ENCODE measurements around the gene LAMP2.
"Not testable (repeated sequence)": the region's sequence is repeated elsewhere in the genome, so short reads cannot be mapped to it uniquely, and the experiment has no call there.

The LAMP2 gene

GRCh38 chrX:120468825-120469525, at the start of gene LAMP2:
Gene LAMP2, minus strand, starts transcription at chrX:120469296. Its CDS starts 127 bp downstream, at chrX:120469169.
- DNase-seq (ENCODE audit: low spot score): peak; percentile 81

- no peak for DNase-seq (ENCODE audit: low spot score)
These were observed 48.8 kb upstream of the LAMP2 start for GRCh38 chrX:120517936-120518335.

DNA sequence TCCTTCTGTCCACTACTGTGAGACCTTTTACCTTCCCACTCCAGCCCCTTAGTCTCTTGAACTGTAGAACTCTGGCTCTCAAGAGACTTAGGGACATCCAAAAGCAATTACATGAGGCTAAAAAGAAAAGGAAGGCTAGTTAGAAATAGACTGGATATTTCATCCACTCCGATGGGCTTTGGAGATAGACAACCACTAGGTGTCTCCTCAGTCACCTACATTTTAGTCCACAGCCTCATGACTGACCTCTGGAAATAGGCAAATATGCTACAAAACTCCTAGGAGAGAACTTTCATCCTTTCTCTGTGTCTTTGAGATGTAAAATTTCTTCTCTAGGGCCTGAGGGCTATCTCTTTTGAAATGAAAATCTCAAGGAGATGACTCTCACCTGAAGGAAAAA, 45.1 kb upstream of the LAMP2 start:
- peak; percentile 9 for DNase-seq (ENCODE audit: low spot score)

GRCh38 chrX:120512627-120513026, 43.5 kb upstream of the LAMP2 start:
- peak; percentile 46 for DNase-seq (ENCODE audit: low spot score)

GRCh38 chrX:120512222-120512621, 43.1 kb upstream of the LAMP2 start:
- no peak for DNase-seq (ENCODE audit: low spot score)

- DNase-seq (ENCODE audit: low spot score): no peak
These were observed 35.5 kb upstream of the LAMP2 start for GRCh38 chrX:120504569-120504968.

DNA sequence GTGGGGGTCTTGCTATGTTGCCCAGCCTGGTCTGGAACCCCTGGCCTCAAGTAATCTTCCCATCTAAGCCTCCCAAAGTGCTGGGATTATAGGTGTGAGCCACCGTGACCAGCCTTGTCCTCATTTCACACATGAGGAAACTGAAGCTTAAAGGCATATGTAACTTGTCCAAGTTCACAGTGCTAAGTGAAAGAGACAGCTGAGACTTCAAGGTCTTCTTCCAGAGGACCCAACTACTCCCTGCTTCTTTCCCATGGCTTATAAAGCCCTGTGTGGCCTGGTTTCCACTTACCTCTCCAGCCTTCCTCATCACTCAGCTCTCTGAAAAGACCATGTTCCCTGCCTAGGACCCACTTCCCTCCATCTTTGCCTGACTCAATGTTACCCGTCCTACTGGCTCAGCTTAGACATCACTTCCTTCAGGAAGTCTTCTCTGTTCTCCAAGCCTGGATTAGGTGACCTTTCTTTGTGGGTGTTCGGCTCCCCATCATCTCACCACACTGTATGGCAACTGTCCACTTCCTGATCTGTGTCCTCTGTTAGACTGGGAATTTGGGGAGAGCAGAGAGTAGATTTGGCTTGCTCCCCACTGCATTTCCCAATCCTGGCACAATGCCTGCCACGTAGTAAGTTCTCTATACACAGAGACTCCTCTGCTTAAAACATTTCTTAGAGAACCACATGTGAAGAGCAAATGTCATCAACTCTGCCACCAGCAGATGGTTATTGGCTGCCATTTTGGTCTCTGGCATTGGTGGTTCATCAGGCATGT, 30.4 kb upstream of the LAMP2 start:
- no peak for DNase-seq (ENCODE audit: low spot score)

GRCh38 chrX:120490119-120490518, 21.0 kb upstream of the LAMP2 start:
- DNase-seq (ENCODE audit: low spot score): not testable (repeated sequence)

DNA sequence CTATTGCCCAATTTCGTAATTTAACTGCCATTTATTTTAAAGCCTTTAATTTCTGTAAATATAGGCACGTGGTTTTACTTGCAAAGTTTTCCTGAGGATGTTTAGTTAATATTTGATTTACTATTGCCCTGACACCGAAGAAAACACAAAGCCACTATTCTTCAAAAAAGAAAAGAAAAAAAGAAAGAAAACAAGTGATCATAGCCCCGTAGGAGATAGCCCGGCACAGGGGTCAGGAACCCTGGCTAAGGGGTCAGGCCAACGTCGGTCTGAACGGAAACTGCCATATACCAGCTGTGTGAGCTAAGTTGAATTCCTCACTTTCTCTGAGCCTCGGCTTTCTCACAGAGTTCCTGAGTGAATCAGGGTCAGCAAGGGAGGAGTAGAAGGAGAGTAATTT, 17.7 kb upstream of the LAMP2 start:
- DNase-seq (ENCODE audit: low spot score): no peak

- DNase-seq (ENCODE audit: low spot score): peak; percentile 80
These were observed 16.8 kb upstream of the LAMP2 start for GRCh38 chrX:120485638-120486520.

GRCh38 chrX:120485315-120485637, 16.2 kb upstream of the LAMP2 start:
- no peak for DNase-seq (ENCODE audit: low spot score)

- no peak for DNase-seq (ENCODE audit: low spot score)
These were observed 8.4 kb upstream of the LAMP2 start for GRCh38 chrX:120477453-120477852.

DNA sequence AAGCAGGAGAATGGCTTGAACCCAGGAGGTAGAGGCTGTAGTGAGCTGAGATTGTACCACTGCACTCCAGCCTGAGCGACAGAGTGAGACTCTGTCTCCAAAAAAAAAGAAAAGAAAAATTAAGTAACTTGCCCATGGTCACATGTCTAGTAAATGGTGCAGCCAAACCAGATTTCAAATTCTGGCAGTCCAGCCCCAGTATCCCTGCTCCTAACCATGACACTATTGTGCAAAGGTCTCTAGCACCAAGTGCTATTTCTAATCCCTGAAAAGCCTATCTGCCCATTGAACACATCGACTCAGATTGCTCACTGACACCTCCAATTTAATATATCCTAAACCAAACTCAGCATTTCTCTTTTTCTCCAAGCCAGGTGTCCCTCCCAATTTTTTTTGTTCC, 7.6 kb upstream of the LAMP2 start:
- DNase-seq (ENCODE audit: low spot score): no peak

DNA sequence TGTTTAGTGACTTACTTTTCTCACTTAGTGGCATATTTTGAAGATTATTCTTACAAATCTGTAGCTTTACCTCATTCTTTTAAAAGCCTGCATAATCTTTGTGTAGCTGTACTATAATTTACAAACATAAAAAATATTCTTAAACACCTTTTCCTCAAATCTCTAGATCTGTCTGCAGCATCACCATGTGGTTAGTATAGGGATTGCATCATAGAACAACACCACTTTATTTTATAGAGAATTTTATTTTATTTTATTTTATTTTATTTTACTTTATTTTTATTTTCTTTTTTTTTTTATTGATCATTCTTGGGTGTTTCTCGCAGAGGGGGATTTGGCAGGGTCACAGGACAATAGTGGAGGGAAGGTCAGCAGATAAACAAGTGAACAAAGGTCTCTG, 6.4 kb upstream of the LAMP2 start:
- DNase-seq (ENCODE audit: low spot score): not testable (repeated sequence)

- DNase-seq (ENCODE audit: low spot score): no peak
These were observed 5.0 kb upstream of the LAMP2 start for GRCh38 chrX:120474085-120474484.

GRCh38 chrX:120469657-120470056, 561 bp upstream of the LAMP2 start:
- not testable (repeated sequence) for DNase-seq (ENCODE audit: low spot score)

GRCh38 chrX:120468479-120468824, 644 bp downstream of the LAMP2 start:
- DNase-seq (ENCODE audit: low spot score): no peak

- no peak for DNase-seq (ENCODE audit: low spot score)
These were observed 1.0 kb downstream of the LAMP2 start for GRCh38 chrX:120468071-120468470.

DNA sequence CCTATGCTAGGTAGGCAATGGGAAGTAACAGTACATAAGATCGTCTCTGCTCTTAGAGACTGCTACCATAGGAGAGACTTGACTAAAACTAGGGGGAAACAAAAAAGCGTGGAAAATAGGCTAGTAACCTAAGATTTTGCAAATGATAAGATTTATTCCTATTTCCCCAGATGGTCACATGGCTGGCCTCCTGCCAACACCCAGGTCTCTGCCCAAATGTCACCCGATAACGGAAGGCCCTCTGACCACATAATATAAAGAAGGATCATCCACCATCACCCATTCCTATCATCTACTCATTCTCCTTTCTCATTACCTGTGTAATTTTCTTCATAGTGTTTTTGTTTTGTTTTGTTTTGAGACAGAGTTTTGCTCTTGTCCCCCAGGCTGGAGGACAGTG, 4.7 kb downstream of the LAMP2 start:
- no peak for DNase-seq (ENCODE audit: low spot score)

DNA sequence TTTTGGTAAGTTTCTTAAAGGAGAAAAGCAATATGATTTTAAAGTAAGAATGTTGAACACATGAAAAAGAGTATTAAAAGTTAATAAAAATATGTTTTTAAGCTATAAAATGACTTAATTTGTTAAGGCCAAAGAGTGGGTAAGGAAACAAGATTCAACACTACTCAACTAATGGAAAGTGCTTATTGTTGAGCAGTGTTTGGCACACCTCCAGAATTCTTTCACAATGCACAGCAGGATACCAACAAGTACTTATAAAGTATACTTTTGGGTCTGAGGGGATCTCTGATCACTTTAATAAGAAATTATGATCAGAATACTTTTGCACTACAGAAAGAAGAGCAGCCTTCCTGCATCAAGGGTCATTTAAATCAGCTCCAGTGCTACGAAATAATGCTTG, 5.9 kb downstream of the LAMP2 start:
- DNase-seq (ENCODE audit: low spot score): no peak

- no peak for DNase-seq (ENCODE audit: low spot score)
These were observed 6.7 kb downstream of the LAMP2 start for GRCh38 chrX:120462370-120462769.

- DNase-seq (ENCODE audit: low spot score): no peak
These were observed 9.8 kb downstream of the LAMP2 start for GRCh38 chrX:120459309-120459708.

DNA sequence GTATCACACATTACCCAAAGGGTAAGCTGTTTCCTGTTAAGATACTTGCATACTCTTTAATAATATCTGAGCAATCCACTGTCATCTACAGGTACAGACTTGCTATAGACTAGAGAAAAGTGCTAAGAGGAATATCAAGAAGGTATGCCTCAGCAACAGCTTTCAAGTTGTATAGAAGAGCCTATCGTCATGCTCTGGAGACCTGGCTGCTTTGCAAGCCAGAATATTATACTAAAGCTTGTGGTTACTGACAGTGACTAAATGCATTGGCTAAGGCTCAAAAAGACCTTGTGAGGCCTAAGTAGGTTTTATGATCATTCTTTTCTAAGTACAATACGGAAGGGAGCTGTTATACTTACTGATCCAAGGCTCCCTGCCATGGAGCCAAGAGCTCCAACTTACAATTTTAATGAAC, 11.3 kb downstream of the LAMP2 start:
- DNase-seq (ENCODE audit: low spot score): no peak
